SK-N-MC (cell line): ENCODE data around the gene MED7.

Experiments
- EZH2 ChIP-seq: fragments of 200-600 bp; sonication (generic); IDR thresholded peaks from one replicate; pipeline ENCODE4 v1.6.1; 2017; ENCODE audit warnings: antibody characterized with exemption
- FOXP2 ChIP-seq: optimal IDR thresholded peaks from 2 replicates; pipeline ENCODE3; 2011; ENCODE audit warnings: mild to moderate bottlenecking, moderate library complexity; ENCODE audit not compliant: insufficient read depth; ENCODE audit errors: extremely low read length, control extremely low read depth
- POLR2AphosphoS5 ChIP-seq: IDR thresholded peaks from 2 replicates; pipeline ENCODE4 v1.6.1; 2012; ENCODE audit warnings: mild to moderate bottlenecking, low read depth, low read length, borderline replicate concordance

DNA sequence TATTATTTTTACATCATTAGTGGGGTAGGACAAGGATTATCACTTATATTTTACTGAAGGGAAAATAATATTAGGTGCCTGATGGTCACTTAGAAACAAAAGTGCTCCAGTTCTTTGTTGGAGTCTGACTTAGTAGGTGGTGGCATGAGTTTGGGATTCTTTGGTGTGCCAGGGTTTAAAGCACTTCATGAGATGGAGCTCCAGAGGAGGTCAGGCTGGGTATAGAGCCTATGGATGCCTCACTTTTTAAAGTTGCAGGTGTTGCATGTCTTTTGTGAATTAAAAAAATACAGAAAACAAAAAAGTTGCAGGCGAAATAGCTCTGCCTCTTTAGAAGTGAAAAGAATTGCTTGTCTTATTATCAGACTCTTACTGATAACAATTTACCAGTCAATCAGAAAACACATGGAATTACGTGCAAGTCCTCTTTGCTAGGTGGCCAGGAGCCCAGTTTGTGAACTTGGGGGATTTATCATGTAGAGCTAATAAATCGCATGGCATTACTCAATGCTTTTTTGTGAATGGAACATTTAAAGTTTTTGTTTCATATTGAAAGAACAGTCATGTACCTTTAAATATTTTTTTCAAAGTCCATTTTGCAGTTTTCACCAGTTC is 39.6 kb upstream of the MED7 start:
- TF ChIP-seq EZH2 = no peak
- TF ChIP-seq POLR2AphosphoS5 = no peak
- TF ChIP-seq FOXP2 = no peak
